GM18502 (cell line): Measurements from ENCODE around the gene LGR4.

Experiments
- ATAC-seq: cut with Tn5 transposase; IDR thresholded peaks from one replicate; pipeline ENCODE4 v1.9.1; 2021; ENCODE audit warnings: mild to moderate bottlenecking; ENCODE audit not compliant: unreplicated experiment, poor library complexity

Gene LGR4

GRCh38 chr11:27386181-27386845, 86.3 kb downstream of the LGR4 start:
- ATAC-seq = no peak

GRCh38 chr11:27385245-27385644, 87.3 kb downstream of the LGR4 start:
- ATAC-seq = no peak

- no peak for ATAC-seq
These were observed 88.4 kb downstream of the LGR4 start for GRCh38 chr11:27384227-27384626.

- ATAC-seq = no peak
These were observed 88.9 kb downstream of the LGR4 start for GRCh38 chr11:27383645-27384044.

GRCh38 chr11:27381238-27381666, 91.3 kb downstream of the LGR4 start:
- ATAC-seq = no peak

GRCh38 chr11:27380771-27381170, 91.8 kb downstream of the LGR4 start:
- ATAC-seq = no peak

GRCh38 chr11:27379449-27379848, 93.1 kb downstream of the LGR4 start:
- no peak for ATAC-seq

GRCh38 chr11:27375370-27375769, 97.2 kb downstream of the LGR4 start:
- ATAC-seq = no peak

GRCh38 chr11:27373856-27374602, 98.6 kb downstream of the LGR4 start:
- ATAC-seq = no peak

- no peak for ATAC-seq
These were observed 99.2 kb downstream of the LGR4 start for GRCh38 chr11:27373392-27373791.

- no peak for ATAC-seq
These were observed 100.4 kb downstream of the LGR4 start for GRCh38 chr11:27372164-27372563.

- no peak for ATAC-seq
These were observed 101.1 kb downstream of the LGR4 start for GRCh38 chr11:27371489-27371888.

GRCh38 chr11:27370374-27370773, 102.2 kb downstream of the LGR4 start:
- ATAC-seq = no peak

- no peak for ATAC-seq
These were observed 104.7 kb downstream of the LGR4 start for GRCh38 chr11:27367881-27368280.

GRCh38 chr11:27363576-27364117, 108.9 kb downstream of the LGR4 start:
- ATAC-seq = no peak

- ATAC-seq = peak; percentile 99
These were observed 109.6 kb downstream of the LGR4 start, which contains the start of gene CCDC34 for GRCh38 chr11:27362749-27363575. Gene CCDC34, minus strand, starts transcription at chr11:27363215. Its CDS starts 21 bp downstream, at chr11:27363194.

- no peak for ATAC-seq
These were observed 110.8 kb downstream of the LGR4 start for GRCh38 chr11:27361649-27362431.

GRCh38 chr11:27358296-27358695, 114.3 kb downstream of the LGR4 start:
- no peak for ATAC-seq

GRCh38 chr11:27357250-27357649, 115.3 kb downstream of the LGR4 start:
- ATAC-seq = no peak
